HG02759 (cell line): ENCODE data around the gene HOXD10.

ENCODE experiments used
- ATAC-seq: cut with Tn5 transposase; IDR thresholded peaks from one replicate; pipeline ENCODE4 v1.9.1; 2021; ENCODE audit warnings: mild to moderate bottlenecking, moderate library complexity; ENCODE audit not compliant: unreplicated experiment

The HOXD10 gene

DNA sequence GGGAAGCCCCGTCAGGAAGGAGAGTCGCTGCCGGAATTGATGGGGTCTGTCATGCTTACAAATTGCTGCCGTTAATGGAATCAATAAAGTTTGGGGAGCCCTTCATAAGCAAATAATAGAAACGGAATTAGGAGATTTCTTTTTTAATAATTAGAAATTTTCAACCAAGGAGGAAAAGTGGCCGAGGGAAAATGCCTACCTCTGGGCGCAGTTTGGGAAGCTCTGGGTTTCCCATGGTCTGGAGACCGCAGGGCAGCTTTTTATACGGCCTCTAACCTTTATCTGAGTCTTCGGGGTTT lies 34.1 kb upstream of the HOXD10 start:
- ATAC-seq = no peak

DNA sequence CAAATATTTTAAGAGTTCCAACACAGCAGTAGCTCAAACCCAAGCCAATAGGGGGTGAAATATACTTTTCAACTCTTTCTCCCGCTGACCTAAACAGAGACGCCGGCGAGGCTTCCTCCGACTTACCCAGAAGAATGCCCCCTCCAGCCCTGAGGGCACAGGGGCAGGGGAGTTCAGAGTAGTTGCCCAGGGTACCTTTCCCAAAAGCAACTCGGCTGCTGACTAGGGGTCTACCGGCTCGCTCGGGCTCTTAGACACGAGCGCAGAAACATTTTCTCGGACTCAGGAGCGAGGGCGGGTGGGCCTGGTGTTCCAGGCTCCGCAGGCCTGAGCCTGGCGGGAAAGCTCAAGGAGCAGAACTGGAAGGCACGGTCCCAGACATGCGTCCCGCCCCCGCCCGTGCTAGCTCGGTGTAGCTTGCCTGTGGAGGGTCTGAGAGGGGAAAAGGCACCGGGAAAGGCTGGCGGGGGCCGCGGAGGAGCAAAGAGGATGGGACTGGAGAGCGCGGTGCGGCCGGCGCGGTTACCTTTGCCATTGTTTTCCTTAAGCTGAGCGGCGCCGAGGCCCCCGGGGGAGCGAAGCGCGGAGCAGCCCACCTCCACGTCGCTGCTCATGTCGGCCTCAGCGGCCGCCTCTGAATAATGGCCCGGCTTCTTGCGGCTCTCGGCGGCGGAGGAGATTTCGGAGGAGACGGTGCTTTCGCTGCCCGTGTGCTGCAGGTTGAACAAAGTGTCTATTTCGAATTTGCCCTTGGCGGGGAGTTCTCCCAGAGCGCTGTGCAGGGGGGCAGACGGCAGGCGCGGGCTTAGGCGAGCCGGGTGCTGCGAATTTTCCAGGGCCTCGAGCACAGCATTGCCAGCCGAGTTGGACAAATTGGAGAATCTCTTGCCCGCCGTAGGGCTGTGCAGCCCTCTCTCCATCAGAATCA lies 33.5 kb upstream of the HOXD10 start:
- ATAC-seq = no peak

- no peak for ATAC-seq
Measured at GRCh38 chr2:176083796-176084261, 32.7 kb upstream of the HOXD10 start, which contains the start of gene EVX2. Gene EVX2, minus strand, starts transcription at chr2:176083962. Its CDS starts 186 bp downstream, at chr2:176083776.

- no peak for ATAC-seq
Measured at GRCh38 chr2:176084611-176085119, 31.9 kb upstream of the HOXD10 start.

- ATAC-seq = no peak
Measured at GRCh38 chr2:176085120-176085788, 31.3 kb upstream of the HOXD10 start.

GRCh38 chr2:176085861-176086771 lies 30.5 kb upstream of the HOXD10 start:
- no peak for ATAC-seq

DNA sequence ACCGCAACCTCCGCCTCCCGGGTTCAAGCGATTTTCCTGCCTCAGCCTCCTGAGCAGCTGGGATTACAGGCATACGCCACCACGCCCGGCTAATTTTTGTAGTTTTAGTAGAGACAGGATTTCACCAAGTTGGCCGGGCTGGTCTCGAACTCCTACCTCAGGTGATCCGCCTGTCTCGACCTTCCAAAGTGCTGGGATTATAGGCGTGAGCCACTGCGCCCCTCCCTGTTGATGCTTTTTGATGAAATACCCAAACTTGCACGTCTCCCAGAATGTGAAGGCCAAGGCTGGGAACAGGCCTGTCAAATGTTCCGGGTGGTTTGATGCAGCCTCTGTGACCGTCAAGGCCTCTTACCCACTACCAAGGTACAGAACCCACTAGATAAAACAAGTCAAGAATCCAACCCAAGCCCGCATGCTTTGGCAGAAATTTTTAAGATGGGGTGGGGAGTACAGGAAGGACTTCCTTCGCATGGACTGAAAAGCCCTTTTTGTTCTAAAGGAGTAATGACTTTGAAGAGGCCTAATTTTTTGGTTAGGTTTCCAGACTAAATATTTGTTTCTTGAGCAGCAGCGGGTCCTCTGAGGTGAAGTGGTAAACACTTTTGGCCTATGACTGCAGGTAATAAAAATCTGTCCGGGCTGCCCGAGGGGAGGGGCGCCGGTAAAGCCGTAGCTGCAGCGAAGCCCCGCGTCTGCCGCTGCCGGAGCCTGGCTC lies 29.1 kb upstream of the HOXD10 start:
- ATAC-seq = no peak

DNA sequence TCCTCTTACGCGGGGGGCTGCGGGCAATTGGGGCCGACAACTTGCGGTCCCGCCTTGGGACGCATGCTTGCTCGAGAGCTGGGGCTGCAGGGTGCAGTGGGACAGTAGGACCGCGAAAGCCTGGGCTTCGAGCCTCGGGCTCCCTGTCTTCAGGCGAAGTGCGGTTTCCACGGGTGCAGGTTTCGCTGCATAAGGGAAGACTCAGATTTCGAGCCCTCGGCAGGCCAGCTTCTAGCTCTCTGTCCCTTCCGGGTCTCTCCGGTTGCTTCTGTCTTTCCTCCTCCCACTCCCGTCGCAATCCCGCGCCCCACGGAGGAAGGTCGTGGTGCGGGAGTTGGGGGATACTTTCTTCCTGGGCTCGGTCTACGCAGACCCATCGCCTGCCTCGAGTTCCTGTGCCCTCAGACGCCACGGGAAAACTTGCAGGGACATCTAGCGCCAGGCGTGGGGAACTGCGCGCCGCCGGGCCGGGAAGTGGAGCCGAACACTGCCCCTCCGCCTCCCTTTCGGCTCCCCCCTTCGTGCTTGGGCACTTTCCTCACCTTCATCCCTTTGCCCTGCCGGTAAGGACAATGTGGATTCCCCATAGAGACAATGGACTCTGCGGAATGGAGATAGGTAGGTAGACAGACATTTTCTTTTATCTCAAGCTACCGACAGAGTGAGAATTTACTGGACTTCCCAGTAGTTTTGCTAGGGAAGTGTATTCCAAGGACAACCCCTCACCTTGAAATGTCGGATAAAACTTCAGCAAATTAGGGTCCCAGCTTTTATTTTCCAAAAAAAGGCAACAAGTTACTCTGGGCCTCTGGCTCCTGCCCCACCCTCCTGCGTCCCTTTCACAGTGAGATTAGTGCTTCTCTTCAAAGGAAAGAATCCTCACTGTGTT lies 28.3 kb upstream of the HOXD10 start:
- no peak for ATAC-seq

DNA sequence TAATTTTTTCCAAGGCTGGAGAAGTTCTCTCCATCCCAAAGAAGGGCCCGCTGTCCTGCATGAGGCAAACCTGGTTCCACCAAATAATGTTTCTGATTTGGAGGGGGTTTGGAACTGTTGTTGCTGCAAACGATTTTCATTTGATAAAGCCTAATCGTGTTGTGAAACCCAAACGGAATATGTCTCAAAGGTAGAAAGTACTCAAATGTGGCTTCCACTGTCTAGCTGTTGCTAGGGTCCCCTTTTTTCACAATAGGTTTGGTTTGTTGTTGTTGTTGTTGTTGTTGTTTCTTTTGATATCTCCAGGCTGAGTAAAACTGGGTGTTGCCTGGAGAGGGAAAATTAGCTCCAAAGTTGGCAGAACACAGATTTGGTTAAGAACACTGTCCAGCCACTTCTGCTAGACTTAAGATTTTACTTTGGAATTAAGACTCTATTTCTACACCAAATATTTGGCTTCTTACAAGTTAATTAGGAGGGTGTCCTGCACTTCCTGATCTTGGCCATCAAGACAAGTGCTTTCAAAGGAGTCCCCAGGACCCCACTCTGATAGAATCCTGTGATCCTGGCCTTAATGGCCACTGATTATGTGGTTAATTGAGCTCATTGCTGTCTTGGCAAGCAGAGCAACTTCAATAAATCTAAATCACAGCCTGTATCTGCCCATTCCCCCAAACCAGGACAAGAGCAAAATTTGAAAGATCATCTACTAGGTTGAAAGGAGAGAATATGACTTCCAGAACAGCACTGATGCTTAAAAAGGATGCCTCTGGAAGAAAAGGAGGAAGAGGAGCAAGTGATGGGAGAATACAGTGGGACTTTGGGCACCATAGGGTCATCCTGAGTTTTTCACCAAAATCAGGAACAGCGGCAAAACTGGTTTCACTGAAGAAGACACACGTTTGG lies 27.4 kb upstream of the HOXD10 start:
- ATAC-seq = no peak

- ATAC-seq = no peak
Measured at GRCh38 chr2:176089843-176090395, 26.7 kb upstream of the HOXD10 start.

GRCh38 chr2:176090862-176091261 lies 25.7 kb upstream of the HOXD10 start:
- no peak for ATAC-seq

DNA sequence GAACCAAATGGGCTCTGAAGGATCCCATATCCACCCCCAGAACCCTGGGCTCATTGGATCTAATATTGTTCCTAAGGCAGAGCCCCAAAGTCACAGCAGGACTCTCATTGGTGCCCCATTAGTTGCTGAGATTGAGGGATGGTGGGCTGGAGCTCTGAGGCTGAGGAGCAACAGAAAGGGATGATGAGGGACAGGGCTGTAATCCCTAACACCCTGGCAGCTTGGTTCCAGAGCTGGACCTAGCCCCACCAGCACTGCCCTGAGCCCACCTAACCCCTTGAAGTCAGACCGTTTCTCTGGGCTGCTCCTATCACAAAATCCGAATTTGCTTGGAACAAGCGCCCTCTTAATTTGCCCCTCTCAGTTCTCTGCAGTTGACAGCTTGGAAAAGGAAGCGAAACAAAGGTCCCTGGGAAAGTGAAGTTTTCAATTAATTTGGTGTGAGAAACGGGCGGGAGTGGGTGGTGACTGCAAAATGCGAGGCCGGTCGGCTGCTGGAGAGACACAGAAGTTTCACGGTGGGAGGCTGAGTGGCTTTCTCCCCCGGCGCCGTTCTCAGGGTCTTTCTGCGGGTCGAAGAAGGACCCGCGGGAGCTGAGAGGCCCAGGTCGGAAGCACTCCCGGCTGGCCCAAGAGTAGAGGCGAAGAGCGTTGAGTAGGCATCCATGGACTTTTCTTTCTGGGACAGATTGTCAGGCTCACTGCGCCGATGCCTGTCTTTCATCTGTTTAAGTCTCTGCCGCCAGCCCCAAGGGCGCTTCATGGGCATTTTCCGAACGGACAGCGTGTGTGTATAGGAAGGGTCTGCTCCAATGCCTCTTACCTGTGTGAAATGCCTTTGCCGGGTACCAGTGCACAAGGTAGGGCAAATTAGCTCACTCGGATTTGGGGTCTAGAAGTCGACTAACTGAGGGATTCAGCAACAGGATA lies 25.0 kb upstream of the HOXD10 start:
- no peak for ATAC-seq

DNA sequence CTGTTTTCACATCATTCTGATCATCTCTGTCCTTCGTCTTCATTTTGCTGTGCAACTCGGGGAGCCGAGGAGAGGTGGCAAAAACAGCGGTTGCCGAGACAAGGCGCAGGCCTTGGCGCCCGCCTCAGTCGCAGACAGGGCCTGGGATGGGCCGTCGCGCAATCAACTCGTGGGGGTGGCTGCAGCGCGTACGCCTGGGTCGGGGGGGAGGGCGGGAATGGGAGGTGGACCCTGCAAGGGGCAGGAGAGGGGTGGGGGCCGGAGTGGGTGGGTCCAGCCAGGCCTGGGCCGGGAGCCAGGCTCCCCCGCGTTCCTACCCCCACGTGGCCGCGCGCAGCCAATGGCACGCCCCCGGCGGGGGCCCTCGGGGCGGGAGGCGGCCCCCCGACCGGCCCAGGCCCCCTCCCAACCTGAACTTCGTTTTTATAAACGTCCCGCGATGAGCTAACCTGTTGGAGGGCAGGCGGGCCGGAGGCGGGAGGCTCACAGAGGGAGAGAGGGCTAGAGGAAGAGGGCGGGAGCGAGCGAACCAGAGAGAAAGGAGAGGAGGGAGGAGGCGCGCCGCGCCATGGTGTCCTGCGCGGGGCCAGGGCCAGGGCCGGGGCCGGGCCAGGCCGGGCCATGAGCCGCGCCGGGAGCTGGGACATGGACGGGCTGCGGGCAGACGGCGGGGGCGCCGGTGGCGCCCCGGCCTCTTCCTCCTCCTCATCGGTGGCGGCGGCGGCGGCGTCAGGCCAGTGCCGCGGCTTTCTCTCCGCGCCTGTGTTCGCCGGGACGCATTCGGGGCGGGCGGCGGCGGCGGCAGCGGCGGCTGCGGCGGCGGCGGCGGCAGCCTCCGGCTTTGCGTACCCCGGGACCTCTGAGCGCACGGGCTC lies 24.1 kb upstream of the HOXD10 start, which contains the start of gene HOXD13:
Gene HOXD13, plus strand, starts transcription at position 452 of the 875 bp plus-strand sequence. Its CDS starts 170 bp downstream, at position 622.
- ATAC-seq = no peak

DNA sequence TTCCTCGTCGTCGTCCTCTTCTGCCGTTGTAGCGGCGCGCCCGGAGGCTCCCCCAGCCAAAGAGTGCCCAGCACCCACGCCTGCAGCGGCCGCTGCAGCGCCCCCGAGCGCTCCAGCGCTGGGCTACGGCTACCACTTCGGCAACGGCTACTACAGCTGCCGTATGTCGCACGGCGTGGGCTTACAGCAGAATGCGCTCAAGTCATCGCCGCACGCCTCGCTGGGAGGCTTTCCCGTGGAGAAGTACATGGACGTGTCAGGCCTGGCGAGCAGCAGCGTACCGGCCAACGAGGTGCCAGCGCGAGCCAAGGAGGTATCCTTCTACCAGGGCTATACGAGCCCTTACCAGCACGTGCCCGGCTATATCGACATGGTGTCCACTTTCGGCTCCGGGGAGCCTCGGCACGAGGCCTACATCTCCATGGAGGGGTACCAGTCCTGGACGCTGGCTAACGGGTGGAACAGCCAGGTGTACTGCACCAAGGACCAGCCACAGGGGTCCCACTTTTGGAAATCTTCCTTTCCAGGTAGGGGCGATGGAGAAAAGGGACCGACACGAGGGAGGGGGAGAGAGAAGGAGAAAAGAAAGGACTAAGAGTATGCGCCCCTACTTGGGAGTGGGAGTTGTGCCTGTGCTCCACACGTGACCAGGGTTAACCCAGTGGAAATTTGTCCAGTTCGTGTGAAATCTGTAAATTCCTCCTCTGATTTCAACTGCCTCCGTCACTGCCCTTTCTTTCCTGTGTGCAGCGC lies 23.3 kb upstream of the HOXD10 start:
- ATAC-seq = no peak

- no peak for ATAC-seq
Measured at GRCh38 chr2:176093898-176094249, 22.7 kb upstream of the HOXD10 start.
